GM12892 (cell line): ENCODE results near the gene CMTM2.

Experiments used
- POLR2A ChIP-seq: IDR thresholded peaks from 2 replicates; pipeline ENCODE4 v1.6.1; 2011; ENCODE audit warnings: low read depth, low read length, control low read depth
- POLR2AphosphoS5 ChIP-seq: IDR thresholded peaks from 2 replicates; pipeline ENCODE4 v1.6.1; 2011; ENCODE audit warnings: low read depth, low read length, control low read depth
- TAF1 ChIP-seq: IDR thresholded peaks from 2 replicates; pipeline ENCODE4 v1.6.1; 2011; ENCODE audit warnings: low read depth, mild to moderate bottlenecking, control low read depth, low read length, borderline replicate concordance

DNA sequence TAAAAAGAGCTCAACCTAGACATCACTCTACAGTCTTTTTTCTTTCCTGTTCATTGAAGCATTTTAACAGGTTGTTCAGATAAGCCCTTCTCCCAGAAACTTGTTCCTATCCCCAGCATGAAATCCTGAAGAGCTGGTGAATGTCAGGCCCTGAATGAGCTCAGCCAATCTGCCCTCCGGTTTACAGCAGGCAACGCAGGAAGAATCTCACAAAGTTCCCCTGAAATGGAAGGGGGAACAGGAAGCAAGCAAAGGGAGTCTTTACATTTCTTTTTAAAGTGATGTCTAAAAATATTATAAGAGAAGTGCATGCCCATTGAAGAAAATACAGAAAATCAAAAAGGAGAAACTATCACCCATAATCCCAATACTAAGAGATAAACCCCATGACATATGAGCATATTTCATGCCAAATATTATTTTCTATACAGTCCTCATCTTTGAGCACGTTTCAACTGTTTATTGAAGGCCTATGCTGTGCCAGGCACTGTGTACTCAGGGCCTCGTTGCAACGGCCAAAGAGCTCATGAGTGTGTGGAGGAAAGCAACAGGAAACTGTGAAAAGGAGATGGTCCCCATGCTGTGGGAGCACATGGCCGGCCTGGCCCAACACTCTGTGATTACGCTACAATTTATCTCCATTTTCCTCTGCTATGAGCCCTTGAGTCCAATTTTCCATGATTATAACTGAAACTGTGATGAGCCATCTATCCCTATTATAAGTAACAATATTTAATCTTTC, 35.1 kb upstream of the CMTM2 start:
- no peak for TF ChIP-seq TAF1
- TF ChIP-seq POLR2AphosphoS5, result no peak
- no peak for TF ChIP-seq POLR2A
